HEK293 (cell line): ENCODE data around the gene NKAPD1.

ENCODE experiments used
- EGR2 ChIP-seq: fragments of 450-650 bp; formaldehyde crosslinking; IDR thresholded peaks from 2 replicates; pipeline ENCODE4 v1.5.1; 2016; ENCODE audit warnings: low read depth, missing biosample characterization, missing genetic modification characterization
- GLI2 ChIP-seq: fragments of 450-650 bp; formaldehyde crosslinking; IDR thresholded peaks from 2 replicates; pipeline ENCODE4; 2017; ENCODE audit warnings: missing biosample characterization, missing genetic modification characterization, low read depth, borderline replicate concordance
- GLI4 ChIP-seq: fragments of 450-650 bp; formaldehyde crosslinking; IDR thresholded peaks from 2 replicates; pipeline ENCODE4 v1.5.1; 2016; ENCODE audit warnings: missing biosample characterization, missing genetic modification characterization
- KLF8 ChIP-seq: fragments of 450-650 bp; formaldehyde crosslinking; IDR thresholded peaks from 2 replicates; pipeline ENCODE4 v1.5.1; 2016; ENCODE audit warnings: missing biosample characterization, missing genetic modification characterization
- PRDM1 ChIP-seq: fragments of 450-650 bp; formaldehyde crosslinking; IDR thresholded peaks from 2 replicates; pipeline ENCODE4; 2016; ENCODE audit warnings: missing biosample characterization, missing genetic modification characterization
- REPIN1 ChIP-seq: fragments of 450-650 bp; formaldehyde crosslinking; IDR thresholded peaks from 2 replicates; pipeline ENCODE4 v1.5.1; 2017; ENCODE audit warnings: missing biosample characterization, missing genetic modification characterization, low read depth
- YY1 ChIP-seq: fragments of 450-650 bp; formaldehyde crosslinking; IDR thresholded peaks from 2 replicates; pipeline ENCODE4 v1.5.1; 2018; ENCODE audit warnings: missing biosample characterization, missing genetic modification characterization
- ZBTB21 ChIP-seq: fragments of 450-650 bp; formaldehyde crosslinking; IDR thresholded peaks from 2 replicates; pipeline ENCODE4 v1.5.1; 2017; ENCODE audit warnings: missing biosample characterization, missing genetic modification characterization
- ZNF114 ChIP-seq: fragments of 450-650 bp; formaldehyde crosslinking; IDR thresholded peaks from 2 replicates; pipeline ENCODE4 v1.5.0; 2017; ENCODE audit warnings: missing biosample characterization, missing genetic modification characterization
- ZNF121 ChIP-seq: fragments of 450-650 bp; formaldehyde crosslinking; IDR thresholded peaks from 2 replicates; pipeline ENCODE4 v1.5.1; 2016; ENCODE audit warnings: missing biosample characterization, missing genetic modification characterization
- ZNF146 ChIP-seq: fragments of 450-650 bp; formaldehyde crosslinking; IDR thresholded peaks from 2 replicates; pipeline ENCODE4 v1.5.1; 2016; ENCODE audit warnings: missing biosample characterization, missing genetic modification characterization
- ZNF148 ChIP-seq: fragments of 450-650 bp; formaldehyde crosslinking; IDR thresholded peaks from 2 replicates; pipeline ENCODE4 v1.5.0; 2017; ENCODE audit warnings: missing biosample characterization, missing genetic modification characterization, borderline replicate concordance
- ZNF23 ChIP-seq: fragments of 450-650 bp; formaldehyde crosslinking; IDR thresholded peaks from 2 replicates; pipeline ENCODE4 v1.5.1; 2016; ENCODE audit warnings: missing biosample characterization, missing genetic modification characterization, borderline replicate concordance
- ZNF266 ChIP-seq: fragments of 450-650 bp; formaldehyde crosslinking; IDR thresholded peaks from 2 replicates; pipeline ENCODE4 v1.5.1; 2016; ENCODE audit warnings: missing biosample characterization, missing genetic modification characterization, low read depth
- ZNF513 ChIP-seq: fragments of 450-650 bp; IDR thresholded peaks from 2 replicates; pipeline ENCODE4 v1.5.1; 2018; ENCODE audit warnings: missing biosample characterization, missing genetic modification characterization
- ZNF518A ChIP-seq: fragments of 450-650 bp; formaldehyde crosslinking; conservative IDR thresholded peaks from 2 replicates; pipeline ENCODE4 v1.5.1; 2016; ENCODE audit warnings: low read depth, missing biosample characterization, missing genetic modification characterization
- ZNF530 ChIP-seq: fragments of 450-650 bp; formaldehyde crosslinking; IDR thresholded peaks from 2 replicates; pipeline ENCODE4 v1.5.1; 2016; ENCODE audit warnings: low read depth, missing biosample characterization, missing genetic modification characterization
- ZNF544 ChIP-seq: fragments of 450-650 bp; formaldehyde crosslinking; IDR thresholded peaks from 2 replicates; pipeline ENCODE4 v1.5.0; 2017; ENCODE audit warnings: missing biosample characterization, missing genetic modification characterization
- ZNF558 ChIP-seq: fragments of 450-650 bp; formaldehyde crosslinking; IDR thresholded peaks from 2 replicates; pipeline ENCODE4 v1.5.1; 2016; ENCODE audit warnings: missing biosample characterization, missing genetic modification characterization
- ZNF639 ChIP-seq: fragments of 450-650 bp; formaldehyde crosslinking; IDR thresholded peaks from 2 replicates; pipeline ENCODE4 v1.5.1; 2016; ENCODE audit warnings: missing biosample characterization, missing genetic modification characterization
- ZNF692 ChIP-seq: fragments of 450-650 bp; formaldehyde crosslinking; IDR thresholded peaks from 2 replicates; pipeline ENCODE4 v1.5.1; 2016; ENCODE audit warnings: missing biosample characterization, missing genetic modification characterization
- ZNF837 ChIP-seq: fragments of 450-650 bp; formaldehyde crosslinking; IDR thresholded peaks from 2 replicates; pipeline ENCODE4 v1.5.1; 2016; ENCODE audit warnings: missing biosample characterization, missing genetic modification characterization
- ZSCAN18 ChIP-seq: fragments of 450-650 bp; formaldehyde crosslinking; IDR thresholded peaks from 2 replicates; pipeline ENCODE4 v1.5.1; 2016; ENCODE audit warnings: missing biosample characterization, missing genetic modification characterization
- ZSCAN5A ChIP-seq: fragments of 450-650 bp; formaldehyde crosslinking; IDR thresholded peaks from 2 replicates; pipeline ENCODE4 v1.5.1; 2016; ENCODE audit warnings: missing biosample characterization, missing genetic modification characterization

The NKAPD1 gene

GRCh38 chr11:112086422-112087191, 12.5 kb downstream of the NKAPD1 start, which contains the start of the genes SDHD and TIMM8B (continued):
- TF ChIP-seq GLI4 (tag by site-specific recombination) (no peak), ZNF639 (0 out of 2 replicates have a peak, but pooled peaks have one; percentile 12), YY1 (peak; percentile 91), ZNF837 (tag by site-specific recombination) (no peak), EGR2 (tag by site-specific recombination) (peak; percentile 65), ZNF544 (tag by site-specific recombination) (no peak), ZNF148 (no peak), ZNF692 (tag by site-specific recombination) (peak; percentile 58; the same call in 1 of the 2 replicates), ZNF114 (tag by site-specific recombination) (no peak), ZSCAN5A (tag by site-specific recombination) (no peak), KLF8 (tag by site-specific recombination) (no peak; the same call in 1 of the 2 replicates), ZNF558 (tag by site-specific recombination) (no peak), ZSCAN18 (tag by site-specific recombination) (no peak), PRDM1 (tag by site-specific recombination) (no peak), ZNF530 (tag by site-specific recombination) (no peak), ZNF121 (tag by site-specific recombination) (no peak), ZNF513 (tag by site-specific recombination) (no peak), ZNF518A (peak; percentile 95), ZNF23 (tag by site-specific recombination) (no peak), ZNF146 (no peak), REPIN1 (0 out of 2 replicates have a peak, but pooled peaks have one; percentile 14), ZNF266 (tag by site-specific recombination) (no peak), GLI2 (tag by site-specific recombination) (no peak), ZBTB21 (tag by site-specific recombination) (peak; percentile 47; the same call in 1 of the 2 replicates)
